Measurements from ENCODE around the gene PGLYRP4.

The PGLYRP4 gene

GRCh38 chr1:153293480-153293775 lies 55.2 kb downstream of the PGLYRP4 start:
- in situ Hi-C loops (cut with MboI; ENCODE audit: low sequenced_read_pairs), result no loop called here

DNA sequence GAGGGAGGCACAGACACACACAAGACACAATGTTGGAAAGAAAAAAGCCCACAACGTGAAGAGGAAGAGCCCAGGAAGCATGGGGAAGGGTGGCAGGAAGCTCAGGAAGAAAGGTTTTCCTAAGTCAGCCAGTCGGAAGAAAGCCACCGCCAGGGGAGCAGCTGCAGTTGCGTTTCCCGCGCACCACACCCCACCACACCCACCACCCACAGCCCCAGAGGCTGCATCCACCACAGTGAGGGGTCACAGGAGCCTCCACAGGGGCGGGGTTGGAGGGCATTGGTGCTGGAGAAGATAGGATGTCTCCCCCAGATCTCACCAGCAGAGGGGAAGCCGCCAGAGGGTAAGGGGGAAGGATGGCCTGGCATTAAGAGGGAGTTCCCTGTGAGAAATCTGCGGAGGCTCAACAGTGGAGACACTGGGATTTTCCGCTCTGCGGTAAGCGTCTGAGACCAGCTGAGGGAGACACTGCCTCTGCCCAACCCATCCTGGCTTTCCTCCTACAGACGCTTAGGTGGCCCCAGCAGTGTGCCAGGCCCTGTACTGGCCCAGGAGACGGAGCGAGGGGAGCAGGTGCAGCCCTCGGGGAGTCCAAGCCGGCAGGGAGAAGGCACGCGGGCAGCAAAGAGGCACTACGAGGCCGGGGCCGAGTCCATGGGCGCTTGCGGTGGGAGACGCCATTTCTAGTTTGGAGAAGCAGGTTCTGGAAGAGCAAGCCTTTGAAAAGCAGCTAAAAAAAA lies 55.7 kb downstream of the PGLYRP4 start:
- in situ Hi-C loops (cut with MboI; ENCODE audit: low sequenced_read_pairs), result no loop called here

DNA sequence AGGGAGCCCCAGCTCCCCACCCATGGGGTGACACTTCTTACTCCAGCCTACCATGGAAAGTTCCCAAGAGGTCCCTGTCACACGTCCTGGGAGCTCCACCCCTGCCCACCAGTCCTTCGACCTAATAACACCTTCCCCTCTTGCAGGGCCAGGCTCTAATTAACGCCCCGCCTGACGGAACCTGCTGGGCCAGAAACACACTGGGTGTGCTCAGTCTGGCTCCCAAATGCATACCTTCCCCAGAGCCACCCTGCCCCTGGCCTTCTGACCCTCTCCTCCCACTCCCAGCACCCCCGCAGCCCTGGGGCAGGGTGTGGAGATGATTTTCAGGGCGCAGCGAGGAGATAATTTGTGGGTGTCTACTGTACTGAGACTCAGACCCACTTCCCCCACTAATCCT lies 56.5 kb downstream of the PGLYRP4 start:
- in situ Hi-C loops (cut with MboI; ENCODE audit: low sequenced_read_pairs), result no loop called here

- in situ Hi-C loops (cut with MboI; ENCODE audit: low sequenced_read_pairs), result no loop called here
These were observed 57.1 kb downstream of the PGLYRP4 start for GRCh38 chr1:153291514-153291913.

DNA sequence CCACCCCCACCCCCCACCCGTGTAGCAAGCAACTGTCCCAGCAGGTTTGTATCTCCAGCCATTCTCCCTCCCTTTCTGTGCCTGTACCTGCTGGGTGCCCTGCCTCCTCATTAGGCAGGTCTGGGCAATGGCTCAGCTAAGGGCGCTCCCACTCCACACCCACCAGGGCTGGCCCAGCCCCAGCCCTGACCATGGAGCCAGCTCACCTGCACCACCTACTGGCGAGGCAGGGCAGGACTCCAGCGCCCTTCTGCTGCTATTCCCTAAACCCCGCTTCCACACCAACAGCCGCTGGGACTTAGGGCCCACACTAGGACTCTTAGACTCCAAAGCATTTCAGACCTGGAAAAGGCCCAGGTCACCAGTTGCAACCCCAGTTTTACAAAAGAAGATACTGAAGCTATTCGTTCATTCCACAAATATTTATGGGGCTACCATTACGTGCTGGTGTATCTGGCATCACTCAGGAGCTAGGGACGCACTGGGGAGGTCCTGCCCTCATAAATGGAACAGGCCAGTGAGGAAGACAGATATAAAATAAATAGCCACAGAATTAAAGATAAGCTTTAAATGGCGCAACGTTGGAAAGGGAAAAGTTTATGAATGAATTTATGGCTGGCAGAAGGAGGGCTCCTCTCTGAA lies 59.9 kb downstream of the PGLYRP4 start:
- in situ Hi-C loops (cut with MboI; ENCODE audit: low sequenced_read_pairs), result no loop called here
